Testis (tissue), 2 donors: Measurements from ENCODE around the gene NEUROD2.
A peak's percentile ranks its signal among the peaks of the same experiment; 100 is the strongest.

ENCODE experiments used
- POLR2A ChIP-seq: fragments of 450-650 bp; IDR thresholded peaks from one replicate; pipeline ENCODE4 v1.6.1; 2017; ENCODE audit warnings: antibody characterized with exemption, mild to moderate bottlenecking, moderate library complexity
- TF ChIP-seq, protein P1 (sequence below), 3 experiments: fragments of 450-650 bp in 2 of 3; fragments of 200-600 bp in 1 of 3; sonication (generic) in 1 of 3; IDR thresholded peaks; one replicate each; pipeline ENCODE4 v1.5.1; 2016 to 2019; ENCODE audit warnings: antibody characterized with exemption in 3 of 3, mild to moderate bottlenecking in 2 of 3, moderate library complexity in 1 of 3

DNA sequence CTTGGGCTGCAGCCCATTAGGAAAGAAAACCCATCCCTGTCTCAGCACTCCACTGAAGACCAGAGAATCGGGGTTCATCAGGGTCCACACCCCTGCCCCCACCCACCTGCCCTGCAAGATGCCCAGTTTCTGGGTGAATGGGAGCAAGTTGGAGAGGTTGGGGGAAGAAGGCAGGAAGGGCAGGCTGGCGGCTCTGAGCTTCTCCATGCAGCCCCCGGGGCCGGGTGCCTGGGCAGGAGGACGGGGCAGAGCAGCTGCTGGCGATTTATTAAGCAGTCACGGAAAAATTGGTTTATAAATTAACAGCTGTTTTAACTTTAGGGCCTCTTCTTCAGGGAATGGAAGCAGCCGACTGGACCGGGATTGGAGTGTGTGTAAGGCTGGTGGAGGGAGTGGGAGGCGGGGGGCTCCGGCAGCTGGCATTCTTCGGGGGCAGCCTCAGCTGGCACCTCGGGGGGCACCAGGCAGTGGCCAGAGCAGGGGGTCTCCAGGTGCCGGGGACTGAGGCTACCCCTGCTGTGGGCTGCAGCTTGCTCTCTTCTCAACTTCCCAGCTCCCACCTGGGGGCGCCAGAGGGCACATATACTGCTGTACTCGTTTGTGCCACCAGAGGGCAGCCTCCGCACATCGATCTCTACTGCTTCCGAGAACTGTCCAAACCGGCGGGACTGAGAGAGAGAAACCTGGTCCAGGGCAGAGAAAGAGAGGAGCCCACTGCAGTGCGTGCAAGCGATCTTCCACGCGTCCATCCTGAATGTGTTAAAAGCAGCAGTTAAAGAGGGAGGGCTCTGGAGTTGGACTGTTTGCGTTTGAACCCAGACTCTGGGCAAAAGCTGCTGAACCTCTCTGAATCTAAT lies 14.0 kb upstream of the NEUROD2 start:
- TF ChIP-seq, protein P1, sequence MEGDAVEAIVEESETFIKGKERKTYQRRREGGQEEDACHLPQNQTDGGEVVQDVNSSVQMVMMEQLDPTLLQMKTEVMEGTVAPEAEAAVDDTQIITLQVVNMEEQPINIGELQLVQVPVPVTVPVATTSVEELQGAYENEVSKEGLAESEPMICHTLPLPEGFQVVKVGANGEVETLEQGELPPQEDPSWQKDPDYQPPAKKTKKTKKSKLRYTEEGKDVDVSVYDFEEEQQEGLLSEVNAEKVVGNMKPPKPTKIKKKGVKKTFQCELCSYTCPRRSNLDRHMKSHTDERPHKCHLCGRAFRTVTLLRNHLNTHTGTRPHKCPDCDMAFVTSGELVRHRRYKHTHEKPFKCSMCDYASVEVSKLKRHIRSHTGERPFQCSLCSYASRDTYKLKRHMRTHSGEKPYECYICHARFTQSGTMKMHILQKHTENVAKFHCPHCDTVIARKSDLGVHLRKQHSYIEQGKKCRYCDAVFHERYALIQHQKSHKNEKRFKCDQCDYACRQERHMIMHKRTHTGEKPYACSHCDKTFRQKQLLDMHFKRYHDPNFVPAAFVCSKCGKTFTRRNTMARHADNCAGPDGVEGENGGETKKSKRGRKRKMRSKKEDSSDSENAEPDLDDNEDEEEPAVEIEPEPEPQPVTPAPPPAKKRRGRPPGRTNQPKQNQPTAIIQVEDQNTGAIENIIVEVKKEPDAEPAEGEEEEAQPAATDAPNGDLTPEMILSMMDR (IDR thresholded peaks at IDR 0.05), result peak; percentile 98 to 100 (median 100)
- no peak for TF ChIP-seq POLR2A
